GM12801 (cell line): ENCODE results near the gene EPB41L2.

Experiments
- CTCF ChIP-seq: IDR thresholded peaks from one replicate; pipeline ENCODE4 v1.5.1; 2011; ENCODE audit warnings: control low read depth; ENCODE audit not compliant: insufficient read length; ENCODE audit errors: extremely low read depth

The EPB41L2 gene

DNA sequence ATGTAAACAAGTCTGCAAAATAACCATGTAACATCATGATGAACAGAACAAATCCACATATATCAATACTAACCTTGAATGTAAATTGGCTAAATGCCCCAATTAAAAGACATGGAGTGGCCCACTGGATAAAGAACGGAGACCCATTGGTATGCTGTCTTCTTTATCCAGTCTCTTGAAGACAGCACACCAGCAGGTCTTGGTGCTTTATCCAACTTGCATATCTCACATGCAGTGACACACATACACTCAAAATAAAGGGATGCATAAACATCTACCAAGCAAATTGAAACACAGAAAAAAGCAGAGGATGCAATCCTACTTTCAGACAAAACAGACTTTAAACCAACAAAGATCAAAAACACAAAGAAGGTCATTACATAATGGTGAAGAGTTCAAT lies 30.3 kb upstream of the EPB41L2 start:
- TF ChIP-seq CTCF: no peak

DNA sequence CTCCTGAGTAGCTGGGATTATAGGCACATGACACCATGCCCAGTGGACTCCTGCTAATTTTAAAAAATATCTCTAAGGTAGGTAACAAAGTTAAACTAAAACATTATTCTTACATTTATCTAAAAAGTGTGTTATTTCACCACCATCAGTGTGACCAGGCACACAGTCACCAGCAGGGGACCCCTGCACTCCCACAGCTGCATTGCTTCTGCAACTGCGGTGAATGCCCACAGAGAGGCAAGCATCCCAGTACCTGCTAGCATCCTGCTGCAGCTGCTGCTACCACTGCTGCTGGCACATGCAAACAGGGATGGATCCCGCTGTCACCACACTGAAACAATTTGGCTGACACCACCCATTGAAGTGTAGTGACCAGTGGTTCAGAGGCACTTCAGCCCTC lies 21.9 kb upstream of the EPB41L2 start:
- no peak for TF ChIP-seq CTCF

DNA sequence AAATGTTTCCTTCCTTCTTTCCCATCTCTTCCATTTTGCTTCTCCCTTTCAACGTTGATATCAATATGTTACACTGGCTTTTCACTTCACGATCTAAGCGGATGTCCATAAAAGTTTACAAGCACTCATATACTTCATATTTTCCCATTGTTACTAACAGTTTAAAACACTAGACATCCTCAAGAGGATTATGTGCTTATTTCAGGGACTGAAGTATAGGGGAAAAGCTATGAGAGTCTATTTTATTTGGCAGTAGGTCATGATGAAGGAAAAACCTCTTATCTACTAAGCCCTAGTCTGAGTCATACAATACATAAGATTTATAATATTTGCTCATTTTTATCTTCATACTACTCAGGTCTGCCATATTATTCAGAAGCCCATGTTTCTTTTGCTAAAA lies 20.6 kb upstream of the EPB41L2 start:
- TF ChIP-seq CTCF: no peak

DNA sequence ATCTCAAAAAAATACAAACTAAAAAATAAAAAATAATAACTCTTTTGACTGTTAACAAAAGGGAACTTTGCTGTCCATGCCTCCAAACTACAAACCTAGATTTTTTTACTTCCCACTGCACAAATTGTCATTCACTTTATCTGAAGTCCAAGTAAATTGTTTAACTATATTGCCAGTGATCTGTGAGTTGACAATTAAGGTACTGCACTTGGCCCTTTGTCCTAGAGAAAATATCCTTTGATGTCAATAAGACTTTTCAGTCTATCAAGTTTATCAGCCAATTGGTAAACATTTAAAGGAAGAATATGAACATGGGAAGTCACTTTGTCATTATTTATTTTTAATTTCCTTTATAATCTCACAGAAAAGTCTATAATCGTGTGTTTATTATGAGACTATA lies 19.3 kb upstream of the EPB41L2 start:
- no peak for TF ChIP-seq CTCF

GRCh38 chr6:131080084-131080483 lies 17.0 kb upstream of the EPB41L2 start:
- TF ChIP-seq CTCF: no peak

DNA sequence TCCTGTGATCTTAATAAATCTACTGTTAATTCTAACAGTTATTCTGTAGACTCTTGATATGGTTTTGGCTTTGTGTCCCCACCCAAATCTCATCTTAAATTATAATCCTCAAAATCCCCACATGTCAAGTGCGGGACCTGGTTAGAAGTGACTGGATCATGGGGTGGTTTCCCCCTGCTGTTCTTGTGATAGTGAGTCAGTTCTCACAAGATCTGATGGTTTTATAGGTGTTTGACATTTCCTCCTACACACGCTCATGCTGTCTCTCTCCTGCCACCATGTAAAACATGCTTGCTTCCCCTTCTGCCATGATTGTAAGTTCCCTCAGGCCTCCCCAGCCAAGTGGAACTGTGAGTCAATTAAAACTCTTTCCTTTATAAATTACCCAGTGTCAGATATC lies 10.5 kb upstream of the EPB41L2 start:
- no peak for TF ChIP-seq CTCF

- TF ChIP-seq CTCF: no peak
Observed at GRCh38 chr6:131070061-131070460, 7.0 kb upstream of the EPB41L2 start.

GRCh38 chr6:131068165-131068564 lies 5.1 kb upstream of the EPB41L2 start:
- TF ChIP-seq CTCF: no peak
